ENCODE measurements around the gene TMEM263. TPM values are rescaled to one million over a fixed set of nuclear protein-coding genes. Genes with fewer than 3 reads are reported as not detected.
"Not testable (repeated sequence)": the region's sequence is repeated elsewhere in the genome, so short reads cannot be mapped to it uniquely, and the experiment has no call there.

Gene TMEM263
- total RNA-seq, 4 donors from 2014 or later: 20.1 to 34.1 (median 31.3) TPM

DNA sequence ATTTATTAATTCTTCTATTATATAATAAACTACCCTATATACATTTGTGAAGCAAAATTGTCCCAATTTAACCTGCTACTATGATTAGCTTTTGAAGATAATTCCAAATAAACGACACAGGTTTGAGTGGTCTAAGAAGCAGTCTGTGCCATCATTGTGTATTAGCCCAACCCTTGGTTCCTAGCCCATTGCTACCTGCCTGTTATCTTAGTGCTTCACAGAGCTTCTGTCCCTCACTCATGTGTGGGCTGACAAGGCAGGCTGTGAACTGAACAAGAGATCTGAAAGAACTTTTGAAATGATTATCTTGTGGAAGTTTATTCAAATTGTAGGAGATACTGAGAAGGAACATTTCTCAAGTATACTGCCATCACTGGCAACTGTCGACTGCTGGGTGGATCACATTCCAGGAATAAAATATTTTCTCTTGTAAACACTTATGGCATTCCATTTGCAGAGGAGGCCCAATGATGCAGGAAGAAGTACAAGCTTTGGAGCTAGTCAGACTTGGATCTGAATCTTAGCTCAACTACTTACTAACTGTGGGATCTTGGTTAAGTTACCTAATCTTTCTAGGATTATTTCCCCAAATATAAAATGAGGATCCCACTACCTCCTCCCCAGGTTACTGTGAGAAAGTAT is 39.0 kb downstream of the TMEM263 start:
- Histone ChIP-seq H3K36me3 (peaks cover 0 to 30% (median 0%) of the 10 kb centered on the region in 3 donors), H3K9me3 (no peaks in the 10 kb centered on the region), H3K4me1 (no peaks in the 10 kb centered on the region), H3K27ac (peak overlapping the region in 2 of 4 donors; percentile 21 to 40), H3K4me3 (no peak overlapping the region), H3K27me3 (no peaks in the 10 kb centered on the region)
- TF ChIP-seq, protein P1, sequence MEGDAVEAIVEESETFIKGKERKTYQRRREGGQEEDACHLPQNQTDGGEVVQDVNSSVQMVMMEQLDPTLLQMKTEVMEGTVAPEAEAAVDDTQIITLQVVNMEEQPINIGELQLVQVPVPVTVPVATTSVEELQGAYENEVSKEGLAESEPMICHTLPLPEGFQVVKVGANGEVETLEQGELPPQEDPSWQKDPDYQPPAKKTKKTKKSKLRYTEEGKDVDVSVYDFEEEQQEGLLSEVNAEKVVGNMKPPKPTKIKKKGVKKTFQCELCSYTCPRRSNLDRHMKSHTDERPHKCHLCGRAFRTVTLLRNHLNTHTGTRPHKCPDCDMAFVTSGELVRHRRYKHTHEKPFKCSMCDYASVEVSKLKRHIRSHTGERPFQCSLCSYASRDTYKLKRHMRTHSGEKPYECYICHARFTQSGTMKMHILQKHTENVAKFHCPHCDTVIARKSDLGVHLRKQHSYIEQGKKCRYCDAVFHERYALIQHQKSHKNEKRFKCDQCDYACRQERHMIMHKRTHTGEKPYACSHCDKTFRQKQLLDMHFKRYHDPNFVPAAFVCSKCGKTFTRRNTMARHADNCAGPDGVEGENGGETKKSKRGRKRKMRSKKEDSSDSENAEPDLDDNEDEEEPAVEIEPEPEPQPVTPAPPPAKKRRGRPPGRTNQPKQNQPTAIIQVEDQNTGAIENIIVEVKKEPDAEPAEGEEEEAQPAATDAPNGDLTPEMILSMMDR (IDR thresholded peaks at IDR 0.05): no peak
- no peak for TF ChIP-seq EP300 (IDR thresholded peaks at IDR 0.05)
- no peak for TF ChIP-seq POLR2A (IDR thresholded peaks at IDR 0.05)
- DNase-seq (ENCODE audit: low spot score in 2 of 2): no peak
- WGBS, 2 donors: 53 to 56% methylated on average over 2 of the region's 2 CpGs

DNA sequence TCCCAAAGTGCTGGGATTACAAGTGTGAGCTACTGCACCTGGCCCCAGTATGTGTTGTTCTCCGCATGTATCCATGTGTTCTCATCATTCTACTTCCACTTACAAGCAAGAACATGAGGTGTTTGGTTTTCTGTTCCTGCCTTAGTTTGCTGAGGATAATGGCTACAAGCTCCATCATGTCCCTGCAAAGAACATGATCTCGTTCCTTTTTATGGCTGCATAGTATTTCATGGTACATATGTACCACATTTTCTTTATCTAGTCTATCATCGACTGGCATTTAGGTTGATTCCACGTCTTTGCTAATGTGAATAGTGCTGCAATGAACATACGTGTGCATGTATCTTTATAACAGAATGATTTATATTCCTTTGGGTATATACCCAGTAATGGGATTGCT is 40.4 kb downstream of the TMEM263 start:
- 98 to 99% methylated on average over 5 of the region's 5 CpGs for WGBS, 2 donors
- H3K36me3 ChIP-seq: peaks cover 0 to 42% (median 0%) of the 10 kb centered on the region in 3 donors
- not testable (repeated sequence) for DNase-seq (ENCODE audit: low spot score in 2 of 2); H3K9me3 ChIP-seq; H3K27me3 ChIP-seq; H3K27ac ChIP-seq; H3K4me3 ChIP-seq; H3K4me1 ChIP-seq

DNA sequence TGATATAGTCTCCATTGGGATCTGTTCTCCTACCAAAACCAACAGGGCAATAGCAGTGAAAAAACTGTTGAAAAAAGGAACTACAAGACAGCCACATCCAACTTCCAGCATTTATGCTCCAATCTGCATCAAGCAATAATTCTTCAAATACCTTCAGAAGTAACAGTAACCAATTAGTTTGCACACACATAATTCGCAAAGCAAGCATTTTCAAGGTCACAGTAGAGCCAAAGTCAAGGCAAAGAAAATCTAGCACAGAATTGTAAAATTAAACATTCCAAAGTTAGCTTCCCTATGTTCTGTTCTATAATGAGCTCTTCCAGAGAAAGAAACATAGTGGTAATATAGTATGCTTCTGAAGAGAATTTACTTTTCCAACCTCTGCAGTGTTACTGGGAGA is 42.2 kb downstream of the TMEM263 start:
- no peak overlapping the region for H3K27ac ChIP-seq
- H3K4me3 ChIP-seq: no peak overlapping the region
- H3K9me3 ChIP-seq: no peaks in the 10 kb centered on the region
- WGBS, 2 donors: 100% methylated on average over 1 of the region's 1 CpG
- no peak for DNase-seq (ENCODE audit: low spot score in 2 of 2)
- H3K36me3 ChIP-seq: peaks cover 0 to 48% (median 0%) of the 10 kb centered on the region in 3 donors
- H3K27me3 ChIP-seq: no peaks in the 10 kb centered on the region
- no peak for TF ChIP-seq POLR2A (IDR thresholded peaks at IDR 0.05)
- no peak for TF ChIP-seq EP300 (IDR thresholded peaks at IDR 0.05)
- TF ChIP-seq, protein P1 (IDR thresholded peaks at IDR 0.05): no peak
- H3K4me1 ChIP-seq: no peaks in the 10 kb centered on the region

DNA sequence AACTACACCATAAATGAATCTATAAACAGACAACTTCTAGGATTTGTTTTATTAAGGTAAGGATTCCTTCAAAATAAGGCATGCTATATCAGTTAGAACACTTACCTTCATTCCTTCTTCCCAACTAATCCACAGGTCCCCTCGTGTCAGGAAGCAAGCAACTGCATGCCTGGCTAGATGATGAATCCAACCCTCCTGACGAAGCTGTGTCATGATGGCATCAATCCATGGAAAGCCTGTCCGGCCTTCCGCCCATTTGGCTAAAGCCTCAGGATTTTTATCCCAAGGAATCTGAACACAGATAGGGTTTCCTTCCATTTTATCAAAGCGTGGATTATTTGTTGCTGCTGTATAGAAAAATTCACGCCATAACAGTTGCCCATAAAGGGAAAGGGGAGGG is 43.7 kb downstream of the TMEM263 start:
- no peak for TF ChIP-seq POLR2A (IDR thresholded peaks at IDR 0.05)
- TF ChIP-seq EP300 (IDR thresholded peaks at IDR 0.05): no peak
- TF ChIP-seq, protein P1 (IDR thresholded peaks at IDR 0.05): no peak
- H3K4me1 ChIP-seq: no peaks in the 10 kb centered on the region
- 85 to 87% methylated on average over 6 of the region's 6 CpGs for WGBS, 2 donors
- DNase-seq (ENCODE audit: low spot score in 2 of 2): peak in 1 of 2 donors; percentile 39
- no peaks in the 10 kb centered on the region for H3K27me3 ChIP-seq
- H3K36me3 ChIP-seq: peaks cover 0 to 48% (median 0%) of the 10 kb centered on the region in 3 donors
- no peak overlapping the region for H3K27ac ChIP-seq
- no peaks in the 10 kb centered on the region for H3K9me3 ChIP-seq
- H3K4me3 ChIP-seq: no peak overlapping the region

DNA sequence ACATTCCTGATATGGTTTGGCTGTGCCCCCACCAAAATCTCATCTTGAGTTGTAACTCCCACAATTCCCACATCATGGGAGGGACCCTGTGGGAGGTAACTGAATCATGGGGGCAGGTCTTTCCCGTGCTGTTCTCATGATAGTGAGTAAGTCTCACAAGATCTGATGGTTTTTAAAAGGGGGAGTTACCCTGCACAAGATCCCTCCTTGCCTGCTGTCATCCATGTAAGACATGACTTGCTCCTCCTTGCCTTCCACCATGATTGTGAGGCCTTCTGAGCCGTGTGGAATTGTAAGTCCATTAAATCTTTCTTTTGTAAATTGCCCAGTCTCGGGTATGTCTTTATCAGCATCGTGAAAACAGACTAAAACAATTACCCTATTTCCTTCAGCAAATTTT is 47.0 kb downstream of the TMEM263 start:
- not testable (repeated sequence) for H3K4me3 ChIP-seq; H3K27me3 ChIP-seq; H3K27ac ChIP-seq; H3K4me1 ChIP-seq; H3K9me3 ChIP-seq; DNase-seq (ENCODE audit: low spot score in 2 of 2)
- 69 to 84% methylated on average over 4 of the region's 4 CpGs for WGBS, 2 donors
- H3K36me3 ChIP-seq: peaks cover 0 to 27% (median 0%) of the 10 kb centered on the region in 3 donors

DNA sequence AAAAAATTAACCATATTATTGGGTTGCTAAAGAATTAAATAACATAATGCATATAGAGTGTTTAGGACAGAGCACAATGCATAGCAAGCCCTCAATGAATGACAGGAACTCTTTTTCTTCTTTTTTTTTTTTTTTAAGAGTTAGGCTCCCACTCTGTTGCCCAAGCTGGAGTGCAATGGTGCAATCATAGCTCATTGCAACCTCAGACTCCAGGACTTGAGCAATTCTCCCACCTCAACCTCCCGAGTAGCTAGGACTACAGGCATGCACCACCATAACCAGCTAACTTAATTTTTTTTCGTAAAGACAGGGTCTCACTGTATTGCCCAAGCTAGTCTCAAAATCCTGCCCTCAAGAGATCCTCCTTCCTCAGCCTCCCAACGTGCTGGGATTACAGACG is 51.7 kb downstream of the TMEM263 start:
- Histone ChIP-seq H3K27ac (no peak overlapping the region), H3K4me1 (no peaks in the 10 kb centered on the region), H3K9me3 (no peaks in the 10 kb centered on the region), H3K27me3 (no peaks in the 10 kb centered on the region), H3K36me3 (peaks cover 0 to 7% (median 0%) of the 10 kb centered on the region in 3 donors), H3K4me3 (no peak overlapping the region)
- DNase-seq (ENCODE audit: low spot score in 2 of 2): no peak
- WGBS, 2 donors: 95 to 96% methylated on average over 4 of the region's 4 CpGs
- TF ChIP-seq, protein P1 (IDR thresholded peaks at IDR 0.05): no peak
- TF ChIP-seq EP300 (IDR thresholded peaks at IDR 0.05) (no peak), POLR2A (IDR thresholded peaks at IDR 0.05) (no peak)

Data from tibial nerve (tissue), 4 donors.